Activated T-cell treated with anti-CD3 and anti-CD28 coated beads, Interleukin-2, amount 50 U/mL, for 1 hour (primary cell): ENCODE data around the gene CPA3.

Experiments used
- DNase-seq: peaks from one replicate; pipeline ENCODE4 v3.0.0-alpha.2; 2020

The CPA3 gene

DNA sequence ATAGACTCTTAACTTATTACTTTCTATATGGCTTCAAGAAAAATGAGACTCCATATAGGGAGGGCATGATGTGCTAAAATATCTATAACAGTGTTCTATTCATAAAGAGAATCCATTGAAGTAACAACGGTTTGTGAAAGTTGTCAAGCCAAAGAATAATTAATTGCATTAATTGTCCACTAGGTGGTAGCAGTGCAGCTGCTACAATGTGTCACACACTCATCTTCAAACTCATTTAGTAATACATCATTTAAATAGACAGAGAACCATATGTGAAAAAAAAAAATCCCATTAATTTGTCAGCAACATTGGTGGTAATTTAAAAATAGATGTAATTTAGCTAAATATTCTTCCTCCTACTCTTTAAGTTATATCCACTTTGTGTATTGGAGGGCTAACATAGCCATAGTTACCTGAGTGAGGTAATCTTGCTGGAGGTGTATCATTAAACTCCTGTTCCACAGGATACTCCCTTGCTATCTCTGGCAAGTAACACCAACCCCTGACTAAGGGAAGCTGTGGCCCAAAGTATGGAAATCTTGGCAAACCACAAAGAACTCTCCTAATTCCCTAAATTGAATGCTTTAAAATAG lies 3.7 kb upstream of the CPA3 start:
- DNase-seq, result no peak

DNA sequence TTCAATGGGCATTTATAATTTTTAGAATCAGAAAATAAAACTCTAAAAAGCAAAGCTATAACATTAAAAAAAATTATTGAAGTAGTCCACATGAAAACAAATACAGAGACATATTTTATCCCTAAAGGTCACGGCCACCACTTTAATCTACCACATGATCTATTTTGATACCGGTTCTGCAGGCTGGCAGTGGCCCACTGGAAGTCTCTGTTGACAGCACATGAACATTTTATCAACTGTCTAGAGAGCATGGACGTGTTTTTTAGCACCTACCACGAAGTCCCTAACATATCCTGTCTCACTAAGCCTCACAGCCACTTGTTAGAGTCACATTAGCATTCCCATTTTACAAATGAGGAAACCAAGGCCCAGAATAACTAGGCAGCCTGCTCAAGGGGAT lies 1.8 kb upstream of the CPA3 start:
- no peak for DNase-seq

- no peak for DNase-seq
Observed at GRCh38 chr3:148863814-148864213, 1.3 kb upstream of the CPA3 start.

DNA sequence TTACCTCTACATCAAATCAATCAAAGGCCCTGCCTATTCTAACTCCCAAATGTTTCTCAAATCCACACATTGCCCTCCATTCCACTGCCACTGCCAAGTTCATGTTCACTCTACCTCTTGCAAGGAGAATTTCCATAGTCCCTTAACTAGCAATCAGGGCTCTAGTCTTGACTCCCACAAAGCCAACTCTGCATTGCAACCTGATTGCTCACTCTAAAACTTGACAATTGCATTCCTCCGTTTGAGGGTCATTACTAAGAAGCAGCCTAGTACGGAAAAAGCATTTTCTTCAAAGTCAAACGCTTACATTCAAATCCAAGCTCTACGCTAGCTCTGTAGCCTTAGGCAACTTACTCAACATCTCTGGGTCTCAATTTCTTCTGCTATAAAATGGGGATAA lies 1.2 kb downstream of the CPA3 start:
- no peak for DNase-seq

- DNase-seq, result no peak
Observed at GRCh38 chr3:148873270-148873927, 8.3 kb downstream of the CPA3 start.

- no peak for DNase-seq
Observed at GRCh38 chr3:148873977-148874376, 8.9 kb downstream of the CPA3 start.

DNA sequence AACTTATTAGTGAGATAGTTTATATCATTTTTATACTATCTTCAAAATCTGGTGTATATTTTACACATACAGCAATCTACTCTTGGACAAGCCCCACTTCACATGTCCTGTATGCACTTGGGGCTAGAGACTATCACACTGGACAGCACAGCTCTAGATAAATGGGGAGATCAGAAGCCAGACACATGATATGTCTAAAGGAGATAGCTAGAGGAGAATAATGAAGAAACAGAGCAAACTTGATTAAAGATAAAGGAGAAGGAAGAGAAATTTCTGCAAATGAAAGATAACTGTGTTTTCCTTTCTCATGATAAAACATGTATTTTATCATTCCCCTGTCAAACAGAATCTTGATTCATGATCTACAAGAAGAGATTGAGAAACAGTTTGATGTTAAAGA lies 13.0 kb downstream of the CPA3 start:
- no peak for DNase-seq

- no peak for DNase-seq
Observed at GRCh38 chr3:148879256-148879655, 14.2 kb downstream of the CPA3 start.

DNA sequence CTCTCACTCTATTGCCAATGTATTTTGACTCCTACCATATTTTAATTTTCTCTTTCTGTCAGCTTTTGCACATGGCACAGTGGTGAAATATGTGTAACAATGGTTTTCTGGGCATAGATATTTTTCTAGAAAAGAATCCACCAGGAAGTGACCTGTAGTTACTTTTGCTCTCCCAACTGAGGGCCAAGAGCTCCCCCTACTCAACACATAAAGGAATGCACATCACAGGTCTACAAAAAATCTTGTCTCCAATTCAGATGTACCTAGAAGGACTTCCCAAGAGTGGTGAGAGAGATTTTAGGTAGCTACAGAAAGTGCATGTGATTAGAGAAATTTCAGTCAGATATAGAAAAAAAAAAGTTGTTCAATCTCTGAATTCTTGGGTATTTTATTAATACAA lies 15.6 kb downstream of the CPA3 start:
- DNase-seq, result no peak

DNA sequence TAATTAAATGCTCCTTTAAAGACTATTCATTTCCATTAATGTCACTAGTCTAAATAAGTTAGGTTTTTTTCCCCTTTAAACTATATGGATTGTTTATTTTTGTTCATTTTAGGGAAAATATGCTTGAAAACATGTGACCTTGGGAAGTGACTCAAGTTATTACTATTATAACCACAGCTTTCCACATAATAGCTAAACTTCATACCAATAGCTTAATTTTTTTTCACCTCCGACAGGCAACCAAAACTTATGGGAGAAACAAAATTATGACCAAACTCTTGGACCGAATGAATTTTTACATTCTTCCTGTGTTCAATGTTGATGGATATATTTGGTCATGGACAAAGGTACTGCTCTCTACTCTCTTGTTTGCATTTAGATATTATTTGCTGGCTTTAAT lies 16.2 kb downstream of the CPA3 start:
- DNase-seq, result no peak

DNA sequence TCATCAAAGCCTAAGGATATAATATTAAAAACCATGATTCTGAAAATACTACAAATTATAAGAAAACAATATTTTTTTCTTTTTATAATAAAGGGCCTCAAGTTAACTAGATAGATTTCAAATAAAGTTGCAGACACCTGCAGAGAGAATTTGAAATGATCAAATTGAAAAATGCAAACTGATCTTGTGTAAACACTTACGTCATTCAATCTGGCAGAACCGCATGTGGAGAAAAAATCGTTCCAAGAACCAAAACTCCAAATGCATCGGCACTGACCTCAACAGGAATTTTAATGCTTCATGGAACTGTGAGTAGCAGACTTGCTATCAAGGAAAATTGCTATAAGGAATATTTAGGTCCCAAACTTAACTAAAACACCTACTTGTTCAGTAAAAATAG lies 17.2 kb downstream of the CPA3 start:
- DNase-seq, result no peak

- no peak for DNase-seq
Observed at GRCh38 chr3:148883163-148883562, 18.1 kb downstream of the CPA3 start.

DNA sequence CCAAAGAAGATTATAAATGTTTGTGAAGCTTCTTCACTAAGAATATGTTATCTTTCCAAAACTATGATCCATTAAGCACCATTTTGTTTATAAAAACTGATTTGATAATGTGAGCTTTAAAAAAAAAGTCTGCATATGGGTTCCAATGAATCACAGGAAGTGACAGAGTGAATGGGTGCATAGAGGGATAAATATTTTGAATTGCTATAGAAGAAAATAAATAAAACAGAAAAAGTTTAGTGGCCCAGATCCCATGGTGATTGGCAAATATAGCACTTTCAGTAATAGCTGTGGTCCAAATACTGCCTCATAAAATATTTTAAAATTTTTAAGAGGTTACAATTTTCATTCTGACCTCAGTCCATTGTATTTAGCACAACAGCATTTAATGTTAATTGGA lies 19.2 kb downstream of the CPA3 start:
- no peak for DNase-seq

DNA sequence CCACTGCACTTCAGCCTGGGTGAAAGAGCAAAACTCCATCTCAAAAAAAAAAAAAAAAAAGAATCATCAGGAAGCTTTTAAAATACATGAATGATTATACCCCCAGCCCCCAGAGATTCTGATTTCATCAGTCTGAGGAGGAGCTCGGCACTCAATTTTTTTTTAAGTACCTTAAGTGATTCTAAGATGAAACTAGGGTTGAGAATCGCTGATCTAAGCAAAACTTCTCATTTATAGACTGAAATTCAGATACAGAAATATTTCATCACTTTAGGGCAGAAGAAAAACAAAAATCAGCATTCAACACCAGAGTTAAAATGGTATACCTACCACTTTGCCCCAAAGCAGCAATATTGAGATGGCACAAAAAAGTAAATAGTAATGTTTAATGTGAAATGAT lies 24.7 kb downstream of the CPA3 start:
- DNase-seq, result no peak

GRCh38 chr3:148896062-148896461 lies 31.0 kb downstream of the CPA3 start:
- no peak for DNase-seq

DNA sequence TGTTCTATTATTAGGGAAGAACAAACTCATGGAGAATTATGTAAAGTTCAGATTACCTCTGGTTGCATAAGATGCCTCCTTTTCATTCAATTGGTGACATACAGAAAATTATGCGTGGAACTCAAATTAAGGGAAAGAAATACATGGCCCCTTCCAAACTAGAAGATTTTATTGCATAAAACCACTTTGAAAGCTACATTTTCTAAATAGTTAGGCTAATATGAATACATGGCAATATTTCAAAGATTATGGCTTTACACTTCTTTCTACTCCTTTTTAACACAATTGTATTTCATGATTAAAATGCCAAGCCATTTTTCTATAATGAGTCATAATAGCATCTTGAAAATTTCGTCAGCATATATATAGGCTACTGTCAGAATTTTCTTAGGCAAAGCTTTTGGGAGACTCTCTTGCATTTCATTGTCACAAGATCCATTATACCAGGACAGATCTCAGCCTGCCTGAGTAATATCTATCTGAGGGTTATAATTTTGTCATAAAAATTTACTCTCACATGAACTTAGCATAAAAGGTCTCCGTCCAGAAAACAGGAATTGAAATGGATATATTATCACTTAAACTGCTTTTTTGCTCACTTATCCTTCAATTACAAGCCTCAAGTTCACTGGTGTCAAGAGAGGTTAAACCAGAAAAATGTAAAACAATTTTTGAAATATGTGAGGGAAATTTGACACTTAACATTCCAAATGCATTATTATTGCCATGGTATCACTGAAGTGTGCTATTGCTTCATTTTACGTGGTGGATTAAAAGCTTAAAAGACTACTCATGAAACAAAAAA lies 37.1 kb downstream of the CPA3 start:
- DNase-seq, result no peak

DNA sequence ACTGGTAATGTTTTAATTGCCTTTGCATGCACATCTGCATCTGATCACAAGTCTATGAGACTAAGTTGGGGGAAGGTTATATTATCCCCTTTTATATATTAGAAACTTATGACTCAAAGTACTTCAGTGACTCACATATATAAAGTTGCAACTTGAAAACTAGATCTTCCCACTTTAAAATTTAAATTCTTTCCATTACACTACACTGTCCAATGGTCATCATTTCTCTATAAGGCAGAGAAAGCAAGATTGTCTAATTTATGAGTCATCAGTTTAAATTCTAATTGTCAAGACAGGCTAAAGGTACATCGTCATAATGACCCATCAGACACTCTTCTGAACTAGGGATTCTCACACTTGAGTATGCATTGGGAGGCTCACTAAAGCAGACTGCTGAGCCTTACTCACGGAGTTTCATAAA lies 37.9 kb downstream of the CPA3 start:
- DNase-seq, result no peak

- no peak for DNase-seq
Observed at GRCh38 chr3:148903941-148904340, 38.8 kb downstream of the CPA3 start.

DNA sequence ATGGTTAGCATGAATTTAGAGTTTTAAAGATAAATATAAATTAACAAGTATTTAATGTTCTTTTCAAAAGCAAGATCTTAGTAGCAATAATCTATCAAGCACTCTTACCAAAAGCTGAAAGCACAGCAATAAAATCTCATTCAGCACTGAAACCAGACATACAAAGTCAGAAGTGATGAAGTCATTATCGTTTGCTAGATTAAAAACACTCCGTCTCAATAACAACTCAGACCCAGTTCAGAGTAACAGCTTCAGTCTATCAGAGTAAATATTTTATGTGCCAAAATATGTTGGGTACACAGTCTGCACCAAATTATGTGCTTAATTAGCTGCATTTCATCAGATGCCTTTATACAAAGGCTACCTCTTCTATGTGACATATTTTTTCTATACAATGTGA lies 41.6 kb downstream of the CPA3 start:
- DNase-seq, result no peak

DNA sequence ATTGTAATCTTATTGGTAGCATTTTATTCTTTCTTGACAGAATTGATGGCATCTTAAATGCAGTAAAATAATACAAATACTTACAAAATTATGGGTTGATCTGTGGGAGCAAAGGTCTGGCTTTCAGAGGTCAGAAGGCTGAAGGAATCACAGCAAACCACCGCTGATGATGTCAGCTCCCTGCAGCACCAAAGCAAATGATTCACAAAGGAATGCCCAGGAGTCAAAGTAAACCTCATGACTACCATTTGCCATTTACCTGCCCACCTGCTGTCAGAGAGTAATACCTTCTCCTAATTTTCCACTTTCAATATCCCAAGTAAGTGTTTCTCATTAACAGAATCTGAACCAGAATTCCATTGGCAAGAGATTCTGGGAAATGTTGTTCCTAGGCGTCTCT lies 46.1 kb downstream of the CPA3 start:
- no peak for DNase-seq

- no peak for DNase-seq
Observed at GRCh38 chr3:148911592-148911991, 46.5 kb downstream of the CPA3 start.

DNA sequence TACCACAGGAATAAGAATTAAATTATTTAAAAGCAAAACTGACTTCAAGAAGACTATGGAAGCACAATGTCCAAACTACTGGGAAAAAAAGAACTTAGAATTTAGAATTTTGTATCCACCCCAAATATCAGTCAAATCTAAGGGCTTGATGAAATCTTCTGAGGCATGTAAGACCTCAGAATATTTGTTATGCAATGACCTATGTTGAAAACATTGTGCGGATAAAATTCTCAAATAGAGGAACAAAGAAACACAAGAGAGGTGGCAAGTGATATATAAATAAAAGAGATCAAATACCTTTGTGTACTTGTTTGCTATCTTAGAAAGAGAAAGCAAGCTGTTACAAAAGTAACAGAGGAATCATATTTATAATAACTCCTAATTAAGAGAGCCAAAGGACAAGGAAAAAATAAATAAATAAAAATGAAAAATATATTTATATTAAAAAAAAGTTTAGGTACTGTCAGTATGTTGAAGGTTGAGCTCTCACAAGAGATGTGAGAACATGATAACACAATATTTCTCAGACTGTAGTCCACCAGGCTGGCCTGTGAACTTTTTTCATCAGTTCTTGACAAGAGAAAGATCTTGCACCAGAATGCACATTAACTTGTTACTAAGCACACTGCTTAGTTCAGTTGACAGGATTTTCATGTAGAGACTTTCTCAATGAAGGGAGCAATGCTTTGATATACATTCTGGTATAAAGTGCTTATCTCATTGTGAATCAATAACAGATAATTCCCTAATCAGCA lies 50.0 kb downstream of the CPA3 start:
- no peak for DNase-seq

DNA sequence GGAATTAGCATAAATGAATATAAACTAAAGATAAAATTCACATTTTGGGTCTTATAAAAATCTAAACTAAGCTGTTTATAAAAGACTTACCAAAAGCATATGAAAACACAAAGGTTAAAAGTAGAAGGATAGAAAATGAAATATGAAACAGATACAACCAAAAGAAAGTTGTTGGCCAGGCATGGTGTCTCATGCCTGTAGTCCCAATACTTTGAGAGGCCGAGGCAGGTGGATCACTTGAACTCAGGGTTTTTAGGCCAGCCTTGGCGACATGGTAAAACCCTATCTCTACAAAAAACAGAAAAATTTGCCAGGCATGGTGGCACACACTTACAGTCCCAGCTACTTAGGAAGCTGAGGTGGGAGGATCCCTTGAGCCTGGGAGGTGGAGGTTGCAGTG lies 51.0 kb downstream of the CPA3 start:
- no peak for DNase-seq

DNA sequence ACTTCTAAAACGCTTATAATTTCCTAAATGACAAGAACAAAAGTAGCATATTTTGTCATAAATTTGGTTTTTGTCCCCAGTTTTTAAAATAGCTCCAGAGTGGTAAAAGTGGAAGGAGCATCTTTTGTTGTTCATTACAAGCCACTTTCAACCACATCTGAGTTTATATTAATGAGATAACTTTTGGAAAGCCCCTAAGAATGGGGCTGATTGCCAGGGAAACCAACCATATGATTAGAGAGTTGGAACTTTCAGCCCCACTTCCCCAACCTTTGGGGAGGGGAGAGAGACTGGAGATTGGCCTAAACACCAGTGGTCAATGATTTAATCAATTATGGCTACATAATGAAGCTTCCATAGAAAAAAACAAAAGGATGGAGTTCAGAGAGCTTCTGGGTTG lies 57.4 kb downstream of the CPA3 start:
- no peak for DNase-seq
